ENCODE results near the gene CBY2.
"Not testable (repeated sequence)": the region's sequence is repeated elsewhere in the genome, so short reads cannot be mapped to it uniquely, and the experiment has no call there.

CBY2 gene

DNA sequence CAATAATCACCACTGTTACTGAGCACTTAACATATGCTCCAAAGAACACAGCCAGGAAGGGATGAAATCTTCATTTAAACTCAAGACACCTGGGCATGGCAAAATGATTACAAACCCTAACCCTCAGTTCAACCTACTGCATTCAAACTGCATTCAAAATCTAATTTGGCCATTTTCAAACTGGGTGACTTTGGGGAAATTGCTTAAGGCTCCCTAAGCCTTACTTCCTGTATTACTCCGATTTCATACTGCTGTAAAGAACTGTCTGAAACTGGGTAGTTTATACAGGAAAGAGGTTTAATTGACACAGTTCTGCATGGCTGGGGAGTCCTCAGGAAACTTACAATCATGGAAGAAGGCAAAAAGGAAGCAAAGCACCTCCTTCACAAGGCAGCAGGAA, 50.4 kb downstream of the CBY2 start:
- H3K4me1 ChIP-seq (ENCODE audit: control insufficient read depth, low read length) = no peaks in the 10 kb centered on the region
- no peak overlapping the region for H3K4me2 ChIP-seq (ENCODE audit: low read length)
- no peak overlapping the region for H3K4me3 ChIP-seq (ENCODE audit: low read length)
- TF ChIP-seq, protein P1, sequence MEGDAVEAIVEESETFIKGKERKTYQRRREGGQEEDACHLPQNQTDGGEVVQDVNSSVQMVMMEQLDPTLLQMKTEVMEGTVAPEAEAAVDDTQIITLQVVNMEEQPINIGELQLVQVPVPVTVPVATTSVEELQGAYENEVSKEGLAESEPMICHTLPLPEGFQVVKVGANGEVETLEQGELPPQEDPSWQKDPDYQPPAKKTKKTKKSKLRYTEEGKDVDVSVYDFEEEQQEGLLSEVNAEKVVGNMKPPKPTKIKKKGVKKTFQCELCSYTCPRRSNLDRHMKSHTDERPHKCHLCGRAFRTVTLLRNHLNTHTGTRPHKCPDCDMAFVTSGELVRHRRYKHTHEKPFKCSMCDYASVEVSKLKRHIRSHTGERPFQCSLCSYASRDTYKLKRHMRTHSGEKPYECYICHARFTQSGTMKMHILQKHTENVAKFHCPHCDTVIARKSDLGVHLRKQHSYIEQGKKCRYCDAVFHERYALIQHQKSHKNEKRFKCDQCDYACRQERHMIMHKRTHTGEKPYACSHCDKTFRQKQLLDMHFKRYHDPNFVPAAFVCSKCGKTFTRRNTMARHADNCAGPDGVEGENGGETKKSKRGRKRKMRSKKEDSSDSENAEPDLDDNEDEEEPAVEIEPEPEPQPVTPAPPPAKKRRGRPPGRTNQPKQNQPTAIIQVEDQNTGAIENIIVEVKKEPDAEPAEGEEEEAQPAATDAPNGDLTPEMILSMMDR (IDR thresholded peaks at IDR 0.05; ENCODE audit: low read depth, low read length, poor library complexity, severe bottlenecking) = no peak
- no peak for TF ChIP-seq EZH2phosphoT487 (IDR thresholded peaks at IDR 0.05; ENCODE audit: borderline replicate concordance, low read length)
- peaks cover 3% of the 10 kb centered on the region; the same call in 1 of the 2 replicates for H3K27me3 ChIP-seq (ENCODE audit: control insufficient read depth, low read length)
- H3F3A ChIP-seq (ENCODE audit: control insufficient read depth, insufficient read depth) = no peaks in the 10 kb centered on the region
- no peaks in the 10 kb centered on the region for H3K9me3 ChIP-seq (ENCODE audit: control insufficient read depth, insufficient read depth, low read length)
- no peaks in the 10 kb centered on the region for H3K36me3 ChIP-seq (ENCODE audit: control insufficient read depth, low read length)
- H4K20me1 ChIP-seq (ENCODE audit: control insufficient read depth, insufficient read depth, low read depth, low read length) = no peaks in the 10 kb centered on the region
- no peaks in the 10 kb centered on the region for H3K79me2 ChIP-seq (ENCODE audit: control insufficient read depth, low read length)
- H3K9me2 ChIP-seq (replicated peaks; ENCODE audit: control insufficient read depth, low read length) = no peaks in the 10 kb centered on the region
- H3K27ac ChIP-seq (ENCODE audit: low read depth, low read length) = no peak overlapping the region

- not testable (repeated sequence) for H3K4me3 ChIP-seq (ENCODE audit: low read length); H4K20me1 ChIP-seq (ENCODE audit: control insufficient read depth, insufficient read depth, low read depth, low read length); H3K4me1 ChIP-seq (ENCODE audit: control insufficient read depth, low read length); H3K27ac ChIP-seq (ENCODE audit: low read depth, low read length); H3F3A ChIP-seq (ENCODE audit: control insufficient read depth, insufficient read depth); H3K79me2 ChIP-seq (ENCODE audit: control insufficient read depth, low read length); H3K36me3 ChIP-seq (ENCODE audit: control insufficient read depth, low read length); H3K9me2 ChIP-seq (replicated peaks; ENCODE audit: control insufficient read depth, low read length); H3K9me3 ChIP-seq (ENCODE audit: control insufficient read depth, insufficient read depth, low read length); H3K27me3 ChIP-seq (ENCODE audit: control insufficient read depth, low read length); H3K4me2 ChIP-seq (ENCODE audit: low read length)
Observed at GRCh38 chr13:45756498-45756897, 54.4 kb downstream of the CBY2 start.

DNA sequence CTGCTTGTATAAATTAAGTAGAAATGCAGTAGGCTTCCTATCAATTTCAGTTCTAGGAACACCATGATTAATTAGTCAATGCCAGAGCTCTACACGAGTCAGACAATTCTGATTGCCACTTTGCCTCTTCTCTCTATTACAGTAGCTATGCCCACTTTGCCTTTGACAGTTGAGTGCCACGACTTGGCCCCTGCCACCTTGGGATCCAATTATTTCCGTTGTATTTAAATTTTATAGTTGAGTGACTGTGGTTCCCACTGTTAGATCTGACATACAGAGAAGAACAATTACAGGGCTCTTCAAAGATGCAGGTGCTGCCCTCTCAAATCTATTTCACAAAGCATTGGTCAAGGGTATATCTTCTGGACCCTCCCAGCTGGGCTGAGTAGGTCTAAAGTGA, 55.5 kb downstream of the CBY2 start:
- not testable (repeated sequence) for H3K27ac ChIP-seq (ENCODE audit: low read depth, low read length); H4K20me1 ChIP-seq (ENCODE audit: control insufficient read depth, insufficient read depth, low read depth, low read length); H3F3A ChIP-seq (ENCODE audit: control insufficient read depth, insufficient read depth); H3K4me2 ChIP-seq (ENCODE audit: low read length); H3K9me2 ChIP-seq (replicated peaks; ENCODE audit: control insufficient read depth, low read length); H3K27me3 ChIP-seq (ENCODE audit: control insufficient read depth, low read length); H3K36me3 ChIP-seq (ENCODE audit: control insufficient read depth, low read length); H3K9me3 ChIP-seq (ENCODE audit: control insufficient read depth, insufficient read depth, low read length); H3K79me2 ChIP-seq (ENCODE audit: control insufficient read depth, low read length); H3K4me1 ChIP-seq (ENCODE audit: control insufficient read depth, low read length); H3K4me3 ChIP-seq (ENCODE audit: low read length)

DNA sequence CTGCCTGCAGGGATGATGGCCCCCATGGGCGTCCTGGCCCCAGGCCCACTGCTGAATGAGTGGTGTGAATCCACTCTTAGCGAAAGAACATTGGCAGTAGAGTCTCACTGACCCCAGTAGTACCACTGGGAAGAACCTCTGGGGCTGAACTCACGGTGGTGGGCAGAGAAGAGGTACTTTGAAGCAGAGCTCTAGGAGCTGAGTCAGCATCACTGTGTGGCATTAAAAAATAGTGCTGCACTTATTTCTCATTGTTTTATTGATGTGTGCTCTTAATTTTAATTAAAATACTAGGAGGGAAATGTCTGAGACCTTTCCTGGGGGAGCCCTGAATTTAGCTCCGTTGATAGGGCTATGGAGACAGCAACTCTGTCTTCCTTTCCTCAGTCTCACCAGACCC, 61.3 kb downstream of the CBY2 start:
- H3F3A ChIP-seq (ENCODE audit: control insufficient read depth, insufficient read depth) = no peaks in the 10 kb centered on the region
- H3K4me1 ChIP-seq (ENCODE audit: control insufficient read depth, low read length) = no peaks in the 10 kb centered on the region
- no peak overlapping the region for H3K4me2 ChIP-seq (ENCODE audit: low read length)
- no peak for TF ChIP-seq EZH2phosphoT487 (IDR thresholded peaks at IDR 0.05; ENCODE audit: borderline replicate concordance, low read length)
- TF ChIP-seq, protein P1 (IDR thresholded peaks at IDR 0.05; ENCODE audit: low read depth, low read length, poor library complexity, severe bottlenecking) = no peak
- no peak overlapping the region for H3K27ac ChIP-seq (ENCODE audit: low read depth, low read length)
- no peak overlapping the region for H3K4me3 ChIP-seq (ENCODE audit: low read length)
- 0 out of 2 replicates have a peak, but pooled peaks cover 3% of the 10 kb centered on the region for H3K27me3 ChIP-seq (ENCODE audit: control insufficient read depth, low read length)
- H4K20me1 ChIP-seq (ENCODE audit: control insufficient read depth, insufficient read depth, low read depth, low read length) = no peaks in the 10 kb centered on the region
- no peaks in the 10 kb centered on the region for H3K9me2 ChIP-seq (replicated peaks; ENCODE audit: control insufficient read depth, low read length)
- no peaks in the 10 kb centered on the region for H3K36me3 ChIP-seq (ENCODE audit: control insufficient read depth, low read length)
- no peaks in the 10 kb centered on the region for H3K79me2 ChIP-seq (ENCODE audit: control insufficient read depth, low read length)
- no peaks in the 10 kb centered on the region for H3K9me3 ChIP-seq (ENCODE audit: control insufficient read depth, insufficient read depth, low read length)

Measured in DOHH2 (cell line).